IPS-20b (cell line): ENCODE results near the gene CKAP2L.
"Not testable (repeated sequence)": the region's sequence is repeated elsewhere in the genome, so short reads cannot be mapped to it uniquely, and the experiment has no call there.

ENCODE experiments used
- H3K27ac ChIP-seq: one replicate; pipeline ENCODE4 v1.5.1; 2013; ENCODE audit warnings: low read length
- H3K27me3 ChIP-seq: 2 replicates; pipeline ENCODE4 v1.6.1; 2013; ENCODE audit warnings: mild to moderate bottlenecking, low read length, inconsistent platforms; ENCODE audit not compliant: insufficient read depth
- H3K36me3 ChIP-seq: 2 replicates; pipeline ENCODE4 v1.6.1; 2013; ENCODE audit warnings: low read depth, mild to moderate bottlenecking, inconsistent platforms, low read length, moderate library complexity; ENCODE audit not compliant: insufficient read depth
- H3K4me1 ChIP-seq: 2 replicates; pipeline ENCODE4 v1.6.1; 2013; ENCODE audit warnings: mild to moderate bottlenecking, control low read depth, inconsistent platforms, low read length, moderate library complexity; ENCODE audit not compliant: insufficient read depth
- H3K4me3 ChIP-seq: 2 replicates; pipeline ENCODE4 v1.5.1; 2013; ENCODE audit warnings: mild to moderate bottlenecking, low read length, inconsistent platforms
- H3K9ac ChIP-seq: 2 replicates; pipeline ENCODE4 v1.6.1; 2013; ENCODE audit warnings: low read depth, mild to moderate bottlenecking, inconsistent platforms, low read length, moderate library complexity
- H3K9me3 ChIP-seq: 2 replicates; pipeline ENCODE4 v1.6.1; 2013; ENCODE audit warnings: mild to moderate bottlenecking, low read depth, low read length, inconsistent platforms; ENCODE audit not compliant: insufficient read depth

CKAP2L gene

GRCh38 chr2:112722816-112723546, 41.4 kb downstream of the CKAP2L start:
- Histone ChIP-seq H3K9ac (no peak overlapping the region), H3K27ac (no peak overlapping the region)

GRCh38 chr2:112721819-112722522, 42.4 kb downstream of the CKAP2L start:
- H3K4me1 ChIP-seq, result no peaks in the 10 kb centered on the region
- H3K9ac ChIP-seq, result no peak overlapping the region
- H3K9me3 ChIP-seq, result no peaks in the 10 kb centered on the region
- H3K4me3 ChIP-seq, result no peak overlapping the region
- no peaks in the 10 kb centered on the region for H3K36me3 ChIP-seq
- H3K27me3 ChIP-seq, result no peaks in the 10 kb centered on the region
- no peak overlapping the region for H3K27ac ChIP-seq

More at GRCh38 chr2:112722816-112723546, 41.4 kb downstream of the CKAP2L start:
- Histone ChIP-seq H3K27me3 (no peaks in the 10 kb centered on the region), H3K4me3 (no peak overlapping the region), H3K9me3 (no peaks in the 10 kb centered on the region), H3K36me3 (no peaks in the 10 kb centered on the region), H3K4me1 (no peaks in the 10 kb centered on the region)

GRCh38 chr2:112720785-112721184, 43.6 kb downstream of the CKAP2L start, which contains the start of gene NT5DC4:
Gene NT5DC4, plus strand, starts transcription at chr2:112721020. Its CDS starts 60 bp downstream, at chr2:112721080.
- Histone ChIP-seq H3K4me1 (no peaks in the 10 kb centered on the region), H3K27ac (no peak within 1 kb of the TSS), H3K9ac (no peak within 1 kb of the TSS), H3K9me3 (no peaks in the 10 kb centered on the region), H3K36me3 (no peaks in the 10 kb centered on the region), H3K27me3 (no peaks in the 10 kb centered on the region), H3K4me3 (no peak within 1 kb of the TSS)

- Histone ChIP-seq H3K36me3 (no peaks in the 10 kb centered on the region), H3K4me3 (no peak overlapping the region), H3K9me3 (no peaks in the 10 kb centered on the region), H3K27ac (no peak overlapping the region), H3K27me3 (no peaks in the 10 kb centered on the region), H3K4me1 (no peaks in the 10 kb centered on the region), H3K9ac (no peak overlapping the region)
These were observed 45.5 kb downstream of the CKAP2L start for GRCh38 chr2:112718863-112719370.

GRCh38 chr2:112716826-112717352, 47.5 kb downstream of the CKAP2L start:
- H3K36me3 ChIP-seq, H3K27me3 ChIP-seq, H3K27ac ChIP-seq, H3K4me1 ChIP-seq, H3K4me3 ChIP-seq, H3K9me3 ChIP-seq, H3K9ac ChIP-seq: not testable (repeated sequence)

- H3K36me3 ChIP-seq, H3K27ac ChIP-seq, H3K27me3 ChIP-seq, H3K4me3 ChIP-seq, H3K4me1 ChIP-seq, H3K9me3 ChIP-seq, H3K9ac ChIP-seq: not testable (repeated sequence)
These were observed 48.3 kb downstream of the CKAP2L start for GRCh38 chr2:112716094-112716493.

- Histone ChIP-seq H3K4me1 (no peaks in the 10 kb centered on the region), H3K4me3 (no peak overlapping the region), H3K27ac (no peak overlapping the region), H3K9ac (no peak overlapping the region), H3K36me3 (no peaks in the 10 kb centered on the region), H3K9me3 (no peaks in the 10 kb centered on the region), H3K27me3 (no peaks in the 10 kb centered on the region)
These were observed 49.4 kb downstream of the CKAP2L start for GRCh38 chr2:112714836-112715631.

GRCh38 chr2:112714331-112714730, 50.1 kb downstream of the CKAP2L start:
- Histone ChIP-seq H3K27me3 (no peaks in the 10 kb centered on the region), H3K9me3 (no peaks in the 10 kb centered on the region), H3K4me1 (no peaks in the 10 kb centered on the region), H3K36me3 (no peaks in the 10 kb centered on the region), H3K27ac (no peak overlapping the region), H3K4me3 (no peak overlapping the region), H3K9ac (no peak overlapping the region)

GRCh38 chr2:112713926-112714325, 50.5 kb downstream of the CKAP2L start:
- Histone ChIP-seq H3K9me3 (no peaks in the 10 kb centered on the region), H3K36me3 (no peaks in the 10 kb centered on the region), H3K9ac (no peak overlapping the region), H3K4me3 (no peak overlapping the region), H3K27ac (no peak overlapping the region), H3K4me1 (no peaks in the 10 kb centered on the region), H3K27me3 (no peaks in the 10 kb centered on the region)

- no peaks in the 10 kb centered on the region for H3K36me3 ChIP-seq
- H3K4me3 ChIP-seq, result no peak overlapping the region
- no peaks in the 10 kb centered on the region for H3K27me3 ChIP-seq
- H3K4me1 ChIP-seq, result no peaks in the 10 kb centered on the region
- no peak overlapping the region for H3K9ac ChIP-seq
- no peaks in the 10 kb centered on the region for H3K9me3 ChIP-seq
- H3K27ac ChIP-seq, result no peak overlapping the region
These were observed 50.9 kb downstream of the CKAP2L start for GRCh38 chr2:112713585-112713925.

GRCh38 chr2:112712903-112713584, 51.4 kb downstream of the CKAP2L start:
- Histone ChIP-seq H3K4me1 (no peaks in the 10 kb centered on the region), H3K9me3 (no peaks in the 10 kb centered on the region), H3K36me3 (no peaks in the 10 kb centered on the region), H3K4me3 (no peak overlapping the region), H3K9ac (no peak overlapping the region), H3K27me3 (no peaks in the 10 kb centered on the region), H3K27ac (no peak overlapping the region)
